Hematopoietic multipotent progenitor cell treated with erythropoietin and hydrocortisone succinate and interleukin-3 and kit ligand, for 17 days (in vitro differentiated cells): ENCODE results near the gene NAV3.
"Not testable (repeated sequence)": the region's sequence is repeated elsewhere in the genome, so short reads cannot be mapped to it uniquely, and the experiment has no call there.

Source experiments
- DNase-seq: peaks from one replicate; pipeline ENCODE4 v3.0.0-alpha.2; 2015; ENCODE audit warnings: low spot score

Gene NAV3

DNA sequence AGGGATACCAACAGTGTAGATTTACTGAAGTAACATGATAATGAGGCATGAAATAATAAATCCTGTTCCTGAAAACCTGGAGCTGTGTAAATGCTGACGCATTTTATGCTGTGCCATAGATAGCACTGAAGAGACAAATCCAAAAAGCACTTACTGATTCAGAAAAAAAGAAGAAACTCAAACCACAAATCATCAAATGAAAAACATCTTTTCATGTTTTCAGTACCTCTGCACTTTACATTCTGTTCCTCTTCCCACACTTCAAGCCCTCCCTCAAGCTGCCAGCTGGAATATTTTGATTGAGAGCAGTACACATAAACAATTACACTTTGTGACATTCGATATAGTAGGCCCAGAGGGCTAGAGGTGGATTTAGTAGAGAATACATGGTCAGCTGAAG lies 362.3 kb downstream of the NAV3 start:
- no peak for DNase-seq

DNA sequence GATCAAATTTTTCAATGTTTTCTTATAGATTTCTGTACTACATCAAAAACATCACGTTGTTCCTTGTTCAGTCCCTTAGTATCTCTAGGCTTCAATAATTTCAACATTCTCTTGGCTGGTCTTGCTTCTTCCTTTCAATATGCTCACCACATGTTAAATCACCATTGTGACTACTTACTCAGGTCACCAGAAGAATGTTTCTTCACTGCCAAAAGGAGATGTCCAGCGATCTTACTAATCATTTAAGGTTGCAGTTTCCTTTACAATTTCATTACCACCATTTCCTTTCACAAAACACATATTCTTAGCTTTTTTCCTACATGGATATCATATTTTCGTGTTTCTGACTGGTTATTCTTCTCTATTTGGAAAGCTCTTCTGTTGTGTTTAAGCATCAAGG lies 363.8 kb downstream of the NAV3 start:
- no peak for DNase-seq

GRCh38 chr12:78198896-78199295 lies 368.2 kb downstream of the NAV3 start:
- no peak for DNase-seq

GRCh38 chr12:78199926-78200325 lies 369.2 kb downstream of the NAV3 start:
- DNase-seq: no peak

DNA sequence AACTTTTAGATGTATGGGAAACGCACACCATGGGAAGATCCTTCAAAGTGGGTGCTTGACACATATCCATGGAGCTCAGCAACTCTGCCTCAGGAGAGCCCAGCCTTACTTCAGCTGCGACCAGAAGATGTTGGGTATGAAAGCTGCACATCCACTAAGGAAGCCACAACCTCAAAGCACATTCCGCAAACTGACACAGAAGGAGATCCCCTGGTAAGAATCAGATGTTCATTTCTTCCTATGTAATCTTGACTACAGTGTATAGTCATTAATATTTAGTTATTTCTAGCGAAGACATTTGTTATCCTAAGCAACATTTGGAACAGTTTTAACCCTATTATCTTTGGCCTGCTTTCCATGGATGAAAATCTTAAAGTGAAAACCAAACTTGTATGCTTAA lies 374.2 kb downstream of the NAV3 start:
- DNase-seq: no peak

- DNase-seq: no peak
Observed at GRCh38 chr12:78208092-78208491, 377.4 kb downstream of the NAV3 start.

DNA sequence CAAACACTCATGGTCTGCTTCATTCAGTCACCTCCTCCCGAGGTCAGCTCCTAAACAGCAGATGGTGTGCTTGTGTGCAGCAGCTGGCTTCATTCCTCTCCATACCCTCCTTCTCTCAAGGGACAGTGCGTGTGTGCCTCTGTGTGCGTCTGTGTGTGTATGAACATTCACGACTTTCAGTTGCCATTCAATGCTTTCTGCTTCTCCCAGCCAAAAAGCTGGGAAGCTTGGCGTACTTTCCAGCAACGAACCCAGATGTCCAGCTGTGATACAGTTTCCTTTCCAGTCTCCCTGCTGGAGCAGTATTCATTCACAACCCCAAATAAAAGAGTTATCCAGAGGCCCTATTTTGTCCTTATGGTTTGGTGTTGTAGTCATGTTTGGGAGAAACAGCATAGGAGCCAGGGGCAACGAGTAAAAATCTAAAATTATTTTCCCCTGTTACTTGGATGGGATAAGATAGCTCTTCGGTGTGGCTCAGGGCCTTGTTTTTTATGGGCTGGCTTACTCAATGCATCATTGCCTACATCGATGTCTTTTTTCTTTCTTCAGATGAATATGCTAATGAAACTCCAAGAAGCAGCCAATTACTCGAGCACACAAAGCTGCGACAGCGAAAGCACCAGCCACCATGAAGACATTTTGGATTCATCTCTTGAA lies 379.3 kb downstream of the NAV3 start:
- no peak for DNase-seq

DNA sequence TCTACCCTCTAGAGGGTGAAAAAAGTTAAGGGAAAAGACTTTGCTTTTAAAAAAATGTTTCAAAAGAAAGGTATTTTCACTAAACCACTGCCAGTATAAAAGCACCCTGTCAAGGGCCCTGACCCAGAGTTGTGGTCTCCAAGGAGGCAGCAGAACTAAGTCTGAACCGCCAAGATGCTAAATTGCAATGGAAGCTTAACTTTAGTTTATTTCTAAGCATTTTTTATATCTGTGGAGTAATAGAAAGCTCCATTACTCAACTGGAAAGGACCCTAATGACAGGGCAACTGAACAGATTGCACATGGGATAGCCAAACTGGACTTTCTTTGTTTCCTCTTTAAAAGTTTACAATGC lies 379.8 kb downstream of the NAV3 start:
- DNase-seq: no peak

DNA sequence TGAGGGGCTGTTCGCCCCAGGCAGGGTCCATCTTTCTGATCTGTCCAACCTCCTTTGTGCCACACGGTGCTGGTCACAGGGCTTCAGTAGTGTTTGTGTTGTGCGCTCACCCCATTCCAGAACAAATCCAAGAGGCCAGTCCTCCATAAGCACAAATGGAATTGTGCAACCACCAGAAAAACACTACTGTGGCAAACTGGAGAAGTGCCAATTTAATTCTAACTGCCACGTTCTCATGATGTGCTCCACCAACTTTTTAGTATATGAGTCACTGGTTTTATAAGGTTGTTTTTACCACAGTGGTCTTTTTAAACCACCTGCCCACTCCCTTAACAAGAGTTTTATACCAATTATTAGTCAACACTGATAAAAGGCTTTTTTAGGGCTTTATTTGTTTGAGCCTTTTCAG lies 380.2 kb downstream of the NAV3 start:
- DNase-seq: no peak

GRCh38 chr12:78220811-78221210 lies 390.1 kb downstream of the NAV3 start:
- no peak for DNase-seq

DNA sequence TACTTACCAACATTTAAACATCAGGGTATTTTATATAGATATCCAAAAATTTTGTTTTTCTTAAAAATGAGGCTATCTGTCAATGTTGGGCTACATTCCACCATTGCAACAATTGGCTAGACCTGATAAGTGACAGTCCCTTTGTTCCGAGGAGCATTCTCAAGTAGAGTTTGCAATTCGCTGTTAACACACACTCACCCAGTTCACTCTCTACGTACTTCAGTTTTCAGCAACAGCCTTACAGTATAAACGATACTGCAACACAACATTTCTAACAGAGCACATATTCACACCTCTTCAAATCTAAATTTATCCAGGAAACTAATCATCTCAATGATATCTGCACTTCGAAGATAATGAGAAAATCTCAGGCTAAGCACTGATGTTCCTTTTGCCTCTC lies 393.5 kb downstream of the NAV3 start:
- no peak for DNase-seq

GRCh38 chr12:78226763-78227162 lies 396.1 kb downstream of the NAV3 start:
- DNase-seq: no peak

GRCh38 chr12:78229591-78230101 lies 399.0 kb downstream of the NAV3 start:
- DNase-seq: peak; percentile 27

- no peak for DNase-seq
Observed at GRCh38 chr12:78232756-78233155, 402.1 kb downstream of the NAV3 start.

DNA sequence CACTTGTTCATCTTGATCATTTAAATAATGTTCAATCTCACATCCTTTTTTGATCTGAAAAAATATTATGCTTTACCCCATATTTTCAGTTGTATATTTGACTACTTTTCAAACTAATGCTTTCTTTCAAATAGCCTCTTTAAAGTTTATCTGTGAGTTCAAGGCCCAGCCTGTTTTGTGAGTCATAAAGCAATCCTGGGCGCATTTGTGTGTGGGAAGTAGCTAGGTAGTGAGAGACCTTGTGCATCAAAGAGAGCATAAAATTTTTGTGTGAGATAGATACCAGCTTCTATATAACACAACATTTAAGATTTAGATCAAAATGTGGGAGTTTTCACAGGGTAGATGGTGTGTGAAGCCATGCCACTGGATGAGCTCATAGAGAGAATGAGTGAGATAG lies 405.6 kb downstream of the NAV3 start:
- no peak for DNase-seq

- DNase-seq: no peak
Observed at GRCh38 chr12:78239544-78239943, 408.9 kb downstream of the NAV3 start.

DNA sequence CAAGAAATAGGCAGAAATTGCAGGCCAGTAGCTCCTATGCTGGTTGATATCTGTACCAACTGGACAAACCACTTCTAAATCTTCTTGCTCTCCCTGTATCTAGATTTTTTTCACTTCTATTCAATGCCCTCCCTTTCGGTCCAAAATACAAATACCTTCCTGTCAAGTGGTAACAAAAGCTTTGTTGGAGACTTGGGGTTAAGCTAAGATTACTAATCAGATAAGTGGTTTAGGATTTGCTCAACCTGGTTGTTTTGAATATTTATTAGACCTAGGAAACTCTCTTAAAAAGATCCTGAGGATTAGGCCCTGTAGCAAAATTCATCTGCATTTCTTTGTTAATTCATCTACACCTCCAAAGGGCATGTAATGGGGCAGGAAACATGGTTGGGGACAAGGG lies 410.1 kb downstream of the NAV3 start:
- DNase-seq: no peak

- DNase-seq: no peak
Observed at GRCh38 chr12:78241446-78241845, 410.8 kb downstream of the NAV3 start.

GRCh38 chr12:78244916-78245507 lies 414.3 kb downstream of the NAV3 start:
- no peak for DNase-seq

- DNase-seq: no peak
Observed at GRCh38 chr12:78248321-78248720, 417.6 kb downstream of the NAV3 start.

GRCh38 chr12:78249578-78249977 lies 418.9 kb downstream of the NAV3 start:
- no peak for DNase-seq

GRCh38 chr12:78257662-78258061 lies 427.0 kb downstream of the NAV3 start:
- not testable (repeated sequence) for DNase-seq

- no peak for DNase-seq
Observed at GRCh38 chr12:78260976-78261375, 430.3 kb downstream of the NAV3 start.

- no peak for DNase-seq
Observed at GRCh38 chr12:78261901-78262300, 431.2 kb downstream of the NAV3 start.
